A549 (cell line): ENCODE results near the gene ITSN1. TPM values are rescaled to one million over a fixed set of nuclear protein-coding genes. Genes with fewer than 3 reads are reported as not detected.

Source experiments
- ATAC-seq, 2 experiments: fragments of 200-7000 bp in 1 of 2; fragments of >200 bp in 1 of 2; cut with Nextera tagmentation in 1 of 2; cut with Tn5 transposase in 1 of 2; 3 replicates each; pipeline versions ENCODE4 v1.8.0 to v1.9.1; 2018 to 2020; ENCODE audit warnings: mild to moderate bottlenecking in 1 of 2, moderate library complexity in 1 of 2
- CTCF ChIA-PET: fragments of 300-600 bp; sonication (Branson Sonifier 250); formaldehyde crosslinking; extraction: SDS; loops from one replicate; lab custom pipeline; 2021; ENCODE audit warnings: antibody characterized with exemption, inconsistent platforms; lab: Yijun Ruan, JAX
- POLR2A ChIA-PET: fragments of 350-600 bp; formaldehyde crosslinking; extraction: SDS; loops from one replicate; lab custom pipeline; 2021; ENCODE audit warnings: antibody characterized with exemption, inconsistent platforms; lab: Yijun Ruan, JAX
- DNase-seq, 2 experiments: peaks; one replicate each; pipeline versions ENCODE4 v3.0.0 to v3.0.0-alpha.2; 2011 to 2016; ENCODE audit warnings: low read depth in 1 of 2, low spot score in 1 of 2
- FAIRE-seq: peaks from 2 replicates; lab custom pipeline; 2011; peaks lifted over from hg19 to GRCh38; lab: Jason Lieb, UNC
- H3K27ac ChIP-seq, 2 experiments: fragments of >200 bp; sonication (Bioruptor Twin); formaldehyde crosslinking; 3 replicates each; pipeline ENCODE4 v1.5.1; 2016 to 2017
- H3K4me1 ChIP-seq: fragments of >200 bp; sonication (Bioruptor Twin); formaldehyde crosslinking; 3 replicates; pipeline ENCODE4 v1.6.1; 2016
- H3K4me2 ChIP-seq: fragments of >200 bp; sonication (Bioruptor Twin); formaldehyde crosslinking; 3 replicates; pipeline ENCODE4 v1.6.1; 2016
- H3K4me3 ChIP-seq: fragments of >200 bp; sonication (Bioruptor Twin); formaldehyde crosslinking; 3 replicates; pipeline ENCODE4 v1.5.1; 2016
- H3K9me3 ChIP-seq: fragments of >200 bp; sonication (Bioruptor Twin); formaldehyde crosslinking; 3 replicates; pipeline ENCODE4 v1.6.1; 2016
- BHLHE40 ChIP-seq: IDR thresholded peaks from 2 replicates; pipeline ENCODE4 v1.6.1; 2012; ENCODE audit warnings: low read depth, low read length, inconsistent platforms
- CHD2 ChIP-seq: fragments of 150-350 bp; IDR thresholded peaks from 2 replicates; pipeline ENCODE4 v1.6.1; 2014; ENCODE audit warnings: low read length; ENCODE audit not compliant: partially characterized antibody
- FOSL2 ChIP-seq, 2 experiments: fragments of 450-650 bp in 1 of 2; fragments of >200 bp in 1 of 2; sonication (Bioruptor Twin) in 1 of 2; formaldehyde crosslinking; IDR thresholded peaks; 2 replicates each; pipeline versions ENCODE4 v1.5.0 to v1.6.1; 2016 to 2020; ENCODE audit warnings: mild to moderate bottlenecking in 1 of 2, moderate library complexity in 1 of 2
- GATA3 ChIP-seq: IDR thresholded peaks from 2 replicates; pipeline ENCODE4 v1.6.1; 2012; ENCODE audit warnings: borderline replicate concordance
- HDAC2 ChIP-seq: fragments of 200-600 bp; sonication (generic); IDR thresholded peaks from 2 replicates; pipeline ENCODE4 v1.6.1; 2016
- HEYL ChIP-seq: fragments of 250-450 bp; sonication (Bioruptor Pico); IDR thresholded peaks from 2 replicates; pipeline ENCODE4 v1.8.0; 2021; ENCODE audit warnings: mild to moderate bottlenecking, moderate library complexity
- HOXB13 ChIP-seq: fragments of 250-450 bp; sonication (Bioruptor Pico); IDR thresholded peaks from 2 replicates; pipeline ENCODE4 v1.5.0; 2020; ENCODE audit warnings: low read depth, mild to moderate bottlenecking, moderate library complexity
- HOXB5 ChIP-seq: fragments of 250-450 bp; sonication (Bioruptor Pico); IDR thresholded peaks from 2 replicates; pipeline ENCODE4 v1.5.0; 2020; ENCODE audit warnings: mild to moderate bottlenecking, moderate library complexity
- KDM5A ChIP-seq: fragments of 200-600 bp; sonication (generic); IDR thresholded peaks from 2 replicates; pipeline ENCODE4 v1.6.1; 2016; ENCODE audit warnings: antibody characterized with exemption, mild to moderate bottlenecking
- MAFK ChIP-seq: fragments of 450-650 bp; IDR thresholded peaks from 2 replicates; pipeline ENCODE4 v1.6.1; 2014; ENCODE audit not compliant: partially characterized antibody
- RARB ChIP-seq: fragments of 250-450 bp; sonication (Bioruptor Pico); IDR thresholded peaks from 2 replicates; pipeline ENCODE4 v1.8.0; 2021; ENCODE audit warnings: mild to moderate bottlenecking, moderate library complexity
- SMC3 ChIP-seq: fragments of >200 bp; sonication (Bioruptor Twin); formaldehyde crosslinking; IDR thresholded peaks from 3 replicates; pipeline ENCODE4 v1.6.1; 2018; ENCODE audit warnings: inconsistent platforms
- SREBF2 ChIP-seq: fragments of 450-650 bp; IDR thresholded peaks from 2 replicates; pipeline ENCODE4 v1.6.1; 2014; ENCODE audit warnings: mild to moderate bottlenecking, moderate library complexity
- TFCP2L1 ChIP-seq: fragments of 250-450 bp; sonication (Bioruptor Pico); IDR thresholded peaks from 2 replicates; pipeline ENCODE4 v1.5.0; 2021; ENCODE audit warnings: mild to moderate bottlenecking
- ZC3H11A ChIP-seq: fragments of 450-650 bp; IDR thresholded peaks from 2 replicates; pipeline ENCODE4 v1.6.1; 2014; ENCODE audit warnings: antibody characterized with exemption, mild to moderate bottlenecking
- ZFP36 ChIP-seq: fragments of 450-650 bp; IDR thresholded peaks from 2 replicates; pipeline ENCODE4 v1.6.1; 2014; ENCODE audit warnings: borderline replicate concordance; ENCODE audit not compliant: partially characterized antibody
- ZSCAN20 ChIP-seq: fragments of 250-450 bp; sonication (Bioruptor Pico); IDR thresholded peaks from 2 replicates; pipeline ENCODE4 v1.8.0; 2022; ENCODE audit warnings: mild to moderate bottlenecking, moderate library complexity
- WGBS: methylation state at CpG from one replicate; pipeline ENCODE4 v1.1.6; 2017; ENCODE audit errors: missing lambda C conversion rate; 5-methylcytosine and 5-hydroxymethylcytosine counted together
- polyA plus RNA-seq, 4 experiments: library from polyadenylated mRNA; depleted of rRNA in 3 of 4; stranded (reverse); fragments of >200 nt; fragmentation: RNase III in 1 of 4; extraction: RNeasy Plus Mini Kit Qiagen cat#74134 plus additional on column Dnase treatment in 1 of 4; gene quantifications; 2 replicates in 3 of 4; 3 replicates in 1 of 4; pipeline ENCODE4 v1.2.3, GENCODE V29; 2011 to 2017
- TF ChIP-seq, protein P1 (sequence below): IDR thresholded peaks from 2 replicates; pipeline ENCODE4 v1.6.1; 2012; ENCODE audit warnings: low read depth, borderline replicate concordance
- TF ChIP-seq, protein P2 (sequence below): fragments of >200 bp; sonication (Bioruptor Twin); formaldehyde crosslinking; IDR thresholded peaks from 3 replicates; pipeline ENCODE4 v1.5.1; 2016
- TF ChIP-seq, protein P3 (sequence below): fragments of 150-350 bp; IDR thresholded peaks from 2 replicates; pipeline ENCODE4 v1.6.1; 2014; ENCODE audit warnings: low read depth, mild to moderate bottlenecking, low read length
- TF ChIP-seq, protein P4 (sequence below): fragments of >200 bp; sonication (Bioruptor Twin); formaldehyde crosslinking; IDR thresholded peaks from 3 replicates; pipeline ENCODE4 v1.6.1; 2016

ITSN1 gene
- polyA plus RNA-seq, 2 of the 4 experiments (the other 2 are of a cell fraction), result 15.2 to 23.7 TPM

DNA sequence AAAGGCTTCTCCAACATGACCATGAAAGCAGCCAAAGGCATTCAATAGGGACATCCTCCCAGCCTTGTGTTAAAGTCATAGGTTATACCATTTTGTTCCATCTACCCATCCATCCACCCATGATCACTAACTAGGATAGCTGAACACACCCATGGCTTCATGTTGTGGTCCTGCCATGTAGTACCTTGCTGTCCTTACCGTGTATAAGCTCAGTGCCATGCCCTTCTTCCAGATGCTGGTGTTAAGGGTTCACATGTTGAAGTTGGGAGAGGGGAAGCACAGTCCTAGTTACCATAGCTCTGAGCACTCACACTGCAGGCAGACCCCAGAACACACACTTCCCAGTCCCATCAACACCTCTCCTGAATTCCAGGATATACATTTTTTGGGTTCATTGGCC lies 221.8 kb downstream of the ITSN1 start:
- H3K27ac ChIP-seq, result no peak overlapping the region
- no peak overlapping the region for H3K4me2 ChIP-seq
- WGBS, result 13% methylated on average over 1 of the region's 1 CpG
- no peaks in the 10 kb centered on the region for H3K4me1 ChIP-seq
- no peak for TF ChIP-seq BHLHE40
- TF ChIP-seq ZSCAN20, result no peak
- TF ChIP-seq HOXB5 (CRISPR knock-in tag), result no peak
- TF ChIP-seq FOSL2 (IDR thresholded peaks at IDR 0.05), result no peak
- TF ChIP-seq FOSL2 (CRISPR knock-in tag; IDR thresholded peaks at IDR 0.05), result no peak
- no peak for TF ChIP-seq TFCP2L1
- TF ChIP-seq ZC3H11A, result no peak
- TF ChIP-seq SREBF2, result no peak
- TF ChIP-seq KDM5A, result no peak
- TF ChIP-seq, protein P1, sequence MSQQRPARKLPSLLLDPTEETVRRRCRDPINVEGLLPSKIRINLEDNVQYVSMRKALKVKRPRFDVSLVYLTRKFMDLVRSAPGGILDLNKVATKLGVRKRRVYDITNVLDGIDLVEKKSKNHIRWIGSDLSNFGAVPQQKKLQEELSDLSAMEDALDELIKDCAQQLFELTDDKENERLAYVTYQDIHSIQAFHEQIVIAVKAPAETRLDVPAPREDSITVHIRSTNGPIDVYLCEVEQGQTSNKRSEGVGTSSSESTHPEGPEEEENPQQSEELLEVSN, result no peak
- TF ChIP-seq HOXB13 (CRISPR knock-in tag), result no peak
- no peak for TF ChIP-seq RARB
- TF ChIP-seq ZFP36, result no peak
- ChIA-PET CTCF (interaction anchor here (0.8 to 1.1 kb wide), 3 partner anchors 9 to 484 kb away, joined by 3 to 4 read pairs (median 3); no protein-coding TSS in a partner anchor), POLR2A (interaction anchor here (0.5 kb wide), 1 partner anchor 14 kb away, joined by 6 read pairs; no protein-coding TSS in a partner anchor)
- no peak overlapping the region for H3K4me3 ChIP-seq
- H3K9me3 ChIP-seq, result no peaks in the 10 kb centered on the region
- FAIRE-seq, result no peak
- no peak for ATAC-seq
- DNase-seq, result no peak

DNA sequence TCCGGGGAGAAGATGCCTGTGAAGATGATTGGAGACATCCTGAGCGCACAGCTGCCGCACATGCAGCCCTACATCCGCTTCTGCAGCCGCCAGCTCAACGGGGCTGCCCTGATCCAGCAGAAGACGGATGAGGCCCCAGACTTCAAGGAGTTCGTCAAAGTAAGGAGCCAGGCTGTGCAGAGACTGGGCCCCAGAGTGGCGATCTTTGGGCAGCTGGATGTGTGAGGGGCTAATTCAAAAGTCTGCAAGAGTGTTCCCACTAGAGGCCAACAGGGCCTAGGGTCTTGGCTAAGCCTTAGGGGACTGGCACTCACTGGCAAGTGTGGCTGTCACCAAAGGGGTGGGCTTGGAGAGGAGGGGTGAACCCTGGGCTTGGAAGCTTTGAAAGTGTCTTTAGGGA lies 222.9 kb downstream of the ITSN1 start:
- ChIA-PET POLR2A (no interaction called here), CTCF (no interaction called here)
- Histone ChIP-seq H3K4me2 (no peak overlapping the region), H3K4me1 (no peaks in the 10 kb centered on the region), H3K9me3 (no peaks in the 10 kb centered on the region), H3K4me3 (no peak overlapping the region), H3K27ac (no peak overlapping the region)
- FAIRE-seq (no peak), DNase-seq (no peak), ATAC-seq (no peak)
- TF ChIP-seq SMC3 (no peak), MAFK (no peak), ZC3H11A (no peak), TFCP2L1 (no peak), GATA3 (no peak), SREBF2 (no peak), HEYL (no peak), HDAC2 (no peak), HOXB5 (CRISPR knock-in tag) (no peak), CHD2 (no peak)
- TF ChIP-seq, protein P2, sequence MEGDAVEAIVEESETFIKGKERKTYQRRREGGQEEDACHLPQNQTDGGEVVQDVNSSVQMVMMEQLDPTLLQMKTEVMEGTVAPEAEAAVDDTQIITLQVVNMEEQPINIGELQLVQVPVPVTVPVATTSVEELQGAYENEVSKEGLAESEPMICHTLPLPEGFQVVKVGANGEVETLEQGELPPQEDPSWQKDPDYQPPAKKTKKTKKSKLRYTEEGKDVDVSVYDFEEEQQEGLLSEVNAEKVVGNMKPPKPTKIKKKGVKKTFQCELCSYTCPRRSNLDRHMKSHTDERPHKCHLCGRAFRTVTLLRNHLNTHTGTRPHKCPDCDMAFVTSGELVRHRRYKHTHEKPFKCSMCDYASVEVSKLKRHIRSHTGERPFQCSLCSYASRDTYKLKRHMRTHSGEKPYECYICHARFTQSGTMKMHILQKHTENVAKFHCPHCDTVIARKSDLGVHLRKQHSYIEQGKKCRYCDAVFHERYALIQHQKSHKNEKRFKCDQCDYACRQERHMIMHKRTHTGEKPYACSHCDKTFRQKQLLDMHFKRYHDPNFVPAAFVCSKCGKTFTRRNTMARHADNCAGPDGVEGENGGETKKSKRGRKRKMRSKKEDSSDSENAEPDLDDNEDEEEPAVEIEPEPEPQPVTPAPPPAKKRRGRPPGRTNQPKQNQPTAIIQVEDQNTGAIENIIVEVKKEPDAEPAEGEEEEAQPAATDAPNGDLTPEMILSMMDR, result no peak
- TF ChIP-seq, protein P3, sequence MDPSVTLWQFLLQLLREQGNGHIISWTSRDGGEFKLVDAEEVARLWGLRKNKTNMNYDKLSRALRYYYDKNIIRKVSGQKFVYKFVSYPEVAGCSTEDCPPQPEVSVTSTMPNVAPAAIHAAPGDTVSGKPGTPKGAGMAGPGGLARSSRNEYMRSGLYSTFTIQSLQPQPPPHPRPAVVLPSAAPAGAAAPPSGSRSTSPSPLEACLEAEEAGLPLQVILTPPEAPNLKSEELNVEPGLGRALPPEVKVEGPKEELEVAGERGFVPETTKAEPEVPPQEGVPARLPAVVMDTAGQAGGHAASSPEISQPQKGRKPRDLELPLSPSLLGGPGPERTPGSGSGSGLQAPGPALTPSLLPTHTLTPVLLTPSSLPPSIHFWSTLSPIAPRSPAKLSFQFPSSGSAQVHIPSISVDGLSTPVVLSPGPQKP, result no peak
- TF ChIP-seq, protein P4, sequence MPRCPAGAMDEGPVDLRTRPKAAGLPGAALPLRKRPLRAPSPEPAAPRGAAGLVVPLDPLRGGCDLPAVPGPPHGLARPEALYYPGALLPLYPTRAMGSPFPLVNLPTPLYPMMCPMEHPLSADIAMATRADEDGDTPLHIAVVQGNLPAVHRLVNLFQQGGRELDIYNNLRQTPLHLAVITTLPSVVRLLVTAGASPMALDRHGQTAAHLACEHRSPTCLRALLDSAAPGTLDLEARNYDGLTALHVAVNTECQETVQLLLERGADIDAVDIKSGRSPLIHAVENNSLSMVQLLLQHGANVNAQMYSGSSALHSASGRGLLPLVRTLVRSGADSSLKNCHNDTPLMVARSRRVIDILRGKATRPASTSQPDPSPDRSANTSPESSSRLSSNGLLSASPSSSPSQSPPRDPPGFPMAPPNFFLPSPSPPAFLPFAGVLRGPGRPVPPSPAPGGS, result no peak
- WGBS, result 85% methylated on average over 9 of the region's 9 CpGs
